OCI-LY1 (cell line): ENCODE results near the gene ARHGAP33.

Experiments used
- H2AFZ ChIP-seq: fragments of 200-600 bp; sonication (generic), shearing (Covaris generic); 2 replicates; pipeline ENCODE4 v1.6.0; 2014; ENCODE audit warnings: antibody characterized with exemption, mild to moderate bottlenecking, low read length
- H3F3A ChIP-seq: fragments of 200-600 bp; sonication (generic), shearing (Covaris generic); 2 replicates; pipeline ENCODE4 v1.6.0; 2014; ENCODE audit warnings: mild to moderate bottlenecking, antibody characterized with exemption, low read length, moderate library complexity; ENCODE audit not compliant: insufficient read depth
- H3K27ac ChIP-seq: fragments of 200-600 bp; sonication (generic); 2 replicates; pipeline ENCODE4 v1.5.1; 2014; ENCODE audit warnings: low read length, mixed run types, mild to moderate bottlenecking, low read depth; ENCODE audit not compliant: poor library complexity, severe bottlenecking
- H3K27me3 ChIP-seq: fragments of 200-600 bp; sonication (generic); 2 replicates; pipeline ENCODE4 v1.6.0; 2014; ENCODE audit warnings: antibody characterized with exemption, mild to moderate bottlenecking, low read length, moderate library complexity; ENCODE audit not compliant: insufficient read depth
- H3K36me3 ChIP-seq: fragments of 200-600 bp; sonication (generic); 2 replicates; pipeline ENCODE4 v1.6.1; 2014; ENCODE audit warnings: mild to moderate bottlenecking, antibody characterized with exemption, low read length, moderate library complexity, mixed read lengths; ENCODE audit not compliant: insufficient read depth
- H3K4me1 ChIP-seq: fragments of 200-600 bp; sonication (generic); 2 replicates; pipeline ENCODE4 v1.5.1; 2014; ENCODE audit warnings: mild to moderate bottlenecking, low read length, moderate library complexity; ENCODE audit not compliant: insufficient read depth, severe bottlenecking
- H3K4me2 ChIP-seq: fragments of 200-600 bp; sonication (generic), shearing (Covaris generic); 2 replicates; pipeline ENCODE4 v1.6.1; 2014; ENCODE audit warnings: low read length
- H3K4me3 ChIP-seq: fragments of 200-600 bp; sonication (generic); 2 replicates; pipeline ENCODE4 v1.5.1; 2014; ENCODE audit warnings: low read length, low read depth, mild to moderate bottlenecking, mixed read lengths; ENCODE audit not compliant: poor library complexity, severe bottlenecking
- H3K79me2 ChIP-seq: fragments of 200-600 bp; shearing (Covaris generic); 2 replicates; pipeline ENCODE4 v1.6.1; 2016; ENCODE audit warnings: mixed run types, low read length, mixed read lengths; ENCODE audit not compliant: insufficient read depth
- H3K9ac ChIP-seq: fragments of 200-600 bp; sonication (generic), shearing (Covaris generic); 2 replicates; pipeline ENCODE4 v1.6.1; 2014; ENCODE audit warnings: mild to moderate bottlenecking, low read length, mixed read lengths
- H3K9me2 ChIP-seq: fragments of 200-600 bp; sonication (generic), shearing (Covaris generic); 2 replicates; pipeline ENCODE4 v1.6.1; 2014; ENCODE audit warnings: low read depth, mild to moderate bottlenecking, low read length, mixed read lengths
- H3K9me3 ChIP-seq: fragments of 200-600 bp; shearing (Covaris generic); 2 replicates; pipeline ENCODE4 v1.6.1; 2014; ENCODE audit warnings: low read length, mixed read lengths
- H4K20me1 ChIP-seq: fragments of 200-600 bp; sonication (generic), shearing (Covaris generic); 2 replicates; pipeline ENCODE4 v1.6.0; 2016; ENCODE audit warnings: mild to moderate bottlenecking, low read length; ENCODE audit not compliant: insufficient read depth
- EZH2 ChIP-seq: fragments of 200-600 bp; sonication (generic), shearing (Covaris generic); IDR thresholded peaks from 2 replicates; pipeline ENCODE4 v1.8.0; 2017; ENCODE audit warnings: borderline replicate concordance, mixed run types, mild to moderate bottlenecking, antibody characterized with exemption, low read length, moderate library complexity, mixed read lengths
- TF ChIP-seq, protein P1 (sequence below): fragments of 200-600 bp; sonication (generic), shearing (Covaris generic); IDR thresholded peaks from 2 replicates; pipeline ENCODE4 v1.5.1; 2017; ENCODE audit warnings: mild to moderate bottlenecking, antibody characterized with exemption, low read length, moderate library complexity, mixed read lengths

The ARHGAP33 gene

DNA sequence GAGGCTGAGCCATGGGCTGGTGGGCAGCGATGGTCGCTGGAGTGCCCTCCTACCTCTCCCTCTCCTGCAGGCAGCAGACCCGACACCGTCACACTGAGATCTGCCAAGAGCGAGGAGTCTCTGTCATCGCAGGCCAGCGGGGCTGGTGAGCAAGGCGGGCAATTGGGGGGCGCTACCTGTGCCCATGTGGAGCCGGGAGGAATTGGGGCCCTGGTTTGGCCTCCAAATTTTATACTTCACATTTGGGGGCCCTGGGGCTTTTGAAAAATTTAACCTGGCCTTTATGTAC, 9.9 kb downstream of the ARHGAP33 start:
- Histone ChIP-seq H2AFZ (no peak overlapping the region), H3K27me3 (no peaks in the 10 kb centered on the region), H3K9ac (no peak overlapping the region), H3K9me2 (no peaks in the 10 kb centered on the region), H3K4me3 (no peak overlapping the region), H3K27ac (no peak overlapping the region), H3K9me3 (no peaks in the 10 kb centered on the region), H3K4me2 (no peak overlapping the region), H3K79me2 (no peaks in the 10 kb centered on the region), H4K20me1 (no peaks in the 10 kb centered on the region), H3K4me1 (no peaks in the 10 kb centered on the region), H3F3A (no peaks in the 10 kb centered on the region; the same call in 1 of the 2 replicates), H3K36me3 (peaks cover 16% of the 10 kb centered on the region)
- TF ChIP-seq, protein P1, sequence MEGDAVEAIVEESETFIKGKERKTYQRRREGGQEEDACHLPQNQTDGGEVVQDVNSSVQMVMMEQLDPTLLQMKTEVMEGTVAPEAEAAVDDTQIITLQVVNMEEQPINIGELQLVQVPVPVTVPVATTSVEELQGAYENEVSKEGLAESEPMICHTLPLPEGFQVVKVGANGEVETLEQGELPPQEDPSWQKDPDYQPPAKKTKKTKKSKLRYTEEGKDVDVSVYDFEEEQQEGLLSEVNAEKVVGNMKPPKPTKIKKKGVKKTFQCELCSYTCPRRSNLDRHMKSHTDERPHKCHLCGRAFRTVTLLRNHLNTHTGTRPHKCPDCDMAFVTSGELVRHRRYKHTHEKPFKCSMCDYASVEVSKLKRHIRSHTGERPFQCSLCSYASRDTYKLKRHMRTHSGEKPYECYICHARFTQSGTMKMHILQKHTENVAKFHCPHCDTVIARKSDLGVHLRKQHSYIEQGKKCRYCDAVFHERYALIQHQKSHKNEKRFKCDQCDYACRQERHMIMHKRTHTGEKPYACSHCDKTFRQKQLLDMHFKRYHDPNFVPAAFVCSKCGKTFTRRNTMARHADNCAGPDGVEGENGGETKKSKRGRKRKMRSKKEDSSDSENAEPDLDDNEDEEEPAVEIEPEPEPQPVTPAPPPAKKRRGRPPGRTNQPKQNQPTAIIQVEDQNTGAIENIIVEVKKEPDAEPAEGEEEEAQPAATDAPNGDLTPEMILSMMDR, result no peak
- no peak for TF ChIP-seq EZH2

DNA sequence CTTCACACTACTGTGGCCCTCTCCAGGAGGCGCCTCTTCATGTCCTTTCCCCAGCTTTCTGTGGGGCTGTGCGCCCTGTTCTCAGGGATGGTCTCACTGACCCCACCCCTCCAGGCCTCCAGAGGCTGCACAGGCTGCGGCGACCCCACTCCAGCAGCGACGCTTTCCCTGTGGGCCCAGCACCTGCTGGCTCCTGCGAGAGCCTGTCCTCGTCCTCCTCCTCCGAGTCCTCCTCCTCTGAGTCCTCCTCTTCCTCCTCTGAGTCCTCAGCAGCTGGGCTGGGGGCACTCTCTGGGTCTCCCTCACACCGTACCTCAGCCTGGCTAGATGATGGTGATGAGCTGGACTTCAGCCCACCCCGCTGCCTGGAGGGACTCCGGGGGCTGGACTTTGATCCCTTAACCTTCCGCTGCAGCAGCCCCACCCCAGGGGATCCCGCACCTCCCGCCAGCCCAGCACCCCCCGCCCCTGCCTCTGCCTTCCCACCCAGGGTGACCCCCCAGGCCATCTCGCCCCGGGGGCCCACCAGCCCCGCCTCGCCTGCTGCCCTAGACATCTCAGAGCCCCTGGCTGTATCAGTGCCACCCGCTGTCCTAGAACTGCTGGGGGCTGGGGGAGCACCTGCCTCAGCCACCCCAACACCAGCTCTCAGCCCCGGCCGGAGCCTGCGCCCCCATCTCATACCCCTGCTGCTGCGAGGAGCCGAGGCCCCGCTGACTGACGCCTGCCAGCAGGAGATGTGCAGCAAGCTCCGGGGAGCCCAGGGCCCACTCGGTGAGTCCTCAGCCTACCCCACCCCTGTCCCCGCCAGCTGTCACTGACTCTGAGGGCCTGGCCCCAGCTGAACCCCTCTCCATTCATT, 11.2 kb downstream of the ARHGAP33 start:
- no peaks in the 10 kb centered on the region for H3K4me1 ChIP-seq
- no peak for TF ChIP-seq EZH2
- TF ChIP-seq, protein P1, result no peak
- no peaks in the 10 kb centered on the region for H3K27me3 ChIP-seq
- H3K36me3 ChIP-seq, result peaks cover 16% of the 10 kb centered on the region
- no peaks in the 10 kb centered on the region for H3K79me2 ChIP-seq
- H3K9me2 ChIP-seq, result no peaks in the 10 kb centered on the region
- no peak overlapping the region for H2AFZ ChIP-seq
- H4K20me1 ChIP-seq, result no peaks in the 10 kb centered on the region
- no peak overlapping the region for H3K4me2 ChIP-seq
- H3K9ac ChIP-seq, result no peak overlapping the region
- no peaks in the 10 kb centered on the region for H3K9me3 ChIP-seq
- H3F3A ChIP-seq, result no peaks in the 10 kb centered on the region; the same call in 1 of the 2 replicates
- H3K4me3 ChIP-seq, result no peak overlapping the region
- no peak overlapping the region for H3K27ac ChIP-seq

- Histone ChIP-seq H2AFZ (no peak overlapping the region), H3K9ac (no peak overlapping the region), H4K20me1 (no peaks in the 10 kb centered on the region), H3K4me2 (no peak overlapping the region), H3K79me2 (no peaks in the 10 kb centered on the region), H3K9me3 (no peaks in the 10 kb centered on the region), H3K27me3 (no peaks in the 10 kb centered on the region), H3F3A (no peaks in the 10 kb centered on the region; the same call in 1 of the 2 replicates), H3K9me2 (no peaks in the 10 kb centered on the region), H3K4me3 (no peak overlapping the region), H3K4me1 (no peaks in the 10 kb centered on the region), H3K27ac (no peak overlapping the region), H3K36me3 (peaks cover 11% of the 10 kb centered on the region)
- no peak for TF ChIP-seq EZH2
- TF ChIP-seq, protein P1, result no peak
These were observed 11.9 kb downstream of the ARHGAP33 start for GRCh38 chr19:35787227-35787799.
